A673 (cell line): ENCODE measurements around the gene GALNT9. TPM values are rescaled to one million over a fixed set of nuclear protein-coding genes. Genes with fewer than 3 reads are reported as not detected.

Source experiments
- BruUV-seq: library from RNA; stranded (reverse); fragments of 400-500 nt; replicated peaks from 2 replicates; lab custom pipeline; 2021; lab: Mats Ljungman, UMichigan
- CTCF ChIA-PET: fragments of 300-600 bp; sonication (Branson Sonifier 250); formaldehyde crosslinking; loops from one replicate; lab custom pipeline; 2022; ENCODE audit warnings: antibody characterized with exemption; lab: Charles Lee
- POLR2A ChIA-PET: fragments of 300-600 bp; sonication (Branson Sonifier 250); formaldehyde crosslinking; loops from one replicate; lab custom pipeline; 2022; ENCODE audit warnings: antibody characterized with exemption; ENCODE audit not compliant: low non-redundant PET; lab: Charles Lee
- DNase-seq: peaks from one replicate; pipeline ENCODE4 v3.0.0-alpha.2; 2015; ENCODE audit warnings: low spot score
- H3K27ac ChIP-seq: fragments of 200-600 bp; sonication (generic); 2 replicates; pipeline ENCODE4 v1.5.1; 2016; ENCODE audit warnings: mixed run types, low read depth, mild to moderate bottlenecking, mixed read lengths, antibody characterized with exemption, low read length; ENCODE audit not compliant: poor library complexity, severe bottlenecking
- H3K27me3 ChIP-seq: fragments of 200-600 bp; sonication (generic); replicated peaks from 2 replicates; pipeline ENCODE4 v1.6.1; 2017; ENCODE audit warnings: mixed run types, low read depth, mild to moderate bottlenecking, mixed read lengths, antibody characterized with exemption, low read length; ENCODE audit not compliant: insufficient read depth, poor library complexity
- H3K36me3 ChIP-seq: fragments of 200-600 bp; sonication (generic); 2 replicates; pipeline ENCODE4 v1.6.1; 2016; ENCODE audit warnings: mixed run types, mild to moderate bottlenecking, mixed read lengths, antibody characterized with exemption, low read length; ENCODE audit not compliant: insufficient read depth, poor library complexity, severe bottlenecking
- H3K4me1 ChIP-seq: fragments of 200-600 bp; sonication (generic); 2 replicates; pipeline ENCODE4 v1.6.1; 2017; ENCODE audit warnings: mixed run types, mild to moderate bottlenecking, mixed read lengths, antibody characterized with exemption, low read length; ENCODE audit not compliant: insufficient read depth, poor library complexity, severe bottlenecking
- H3K4me3 ChIP-seq: fragments of 200-600 bp; sonication (generic); 2 replicates; pipeline ENCODE4 v1.5.1; 2016; ENCODE audit warnings: low read depth, mixed run types, mild to moderate bottlenecking, mixed read lengths, low read length; ENCODE audit not compliant: poor library complexity, severe bottlenecking
- H3K9me3 ChIP-seq: fragments of 200-600 bp; sonication (generic); 2 replicates; pipeline ENCODE4 v1.6.1; 2016; ENCODE audit warnings: mixed run types, low read depth, mild to moderate bottlenecking, mixed read lengths, antibody characterized with exemption, low read length; ENCODE audit not compliant: poor library complexity, severe bottlenecking
- EZH2 ChIP-seq: fragments of 200-600 bp; sonication (generic); IDR thresholded peaks from 2 replicates; pipeline ENCODE4 v1.6.1; 2017; ENCODE audit warnings: borderline replicate concordance, low read depth, mild to moderate bottlenecking, mixed read lengths, antibody characterized with exemption, low read length; ENCODE audit not compliant: poor library complexity, severe bottlenecking
- intact Hi-C: fragments of 100-400 bp; cut with micrococcal nuclease; formaldehyde crosslinking; loops from one replicate; pipeline ENCODE4 v1.10.0; 2022; ENCODE audit not compliant: unreplicated experiment
- total RNA-seq: library from RNA; stranded (reverse); gene quantifications from 2 replicates; pipeline ENCODE4 v1.2.3, GENCODE V29; 2021
- TF ChIP-seq, protein P1 (sequence below): fragments of 300-800, 200-600 bp; sonication (generic); conservative IDR thresholded peaks from 2 replicates; pipeline ENCODE4 v1.5.1; 2017; ENCODE audit warnings: low read depth, mild to moderate bottlenecking, antibody characterized with exemption, low read length, moderate library complexity, mixed read lengths

GALNT9 gene
- total RNA-seq, 1 experiment from 2014 or later, result 7.4 TPM

DNA sequence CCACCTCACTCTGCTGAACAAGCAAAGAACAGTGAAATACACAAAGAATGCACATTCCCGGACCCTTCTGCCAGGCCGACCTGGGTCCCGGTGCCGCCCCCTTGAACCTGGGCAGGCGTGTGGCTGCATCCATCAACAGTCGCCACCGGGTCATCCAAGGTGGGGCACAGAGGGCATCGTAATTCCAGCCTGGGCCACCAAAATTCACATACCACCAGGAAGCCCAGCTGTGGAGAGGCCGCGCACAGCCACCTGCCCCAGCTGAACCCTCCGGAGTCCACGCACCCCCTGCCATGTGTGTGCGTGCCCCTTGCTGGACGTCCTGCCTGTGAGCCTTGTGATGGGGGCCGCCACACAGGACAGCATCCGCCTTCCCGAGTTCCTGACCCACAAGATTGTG is 99.5 kb downstream of the GALNT9 start:
- no peaks in the 10 kb centered on the region for H3K27me3 ChIP-seq
- H3K4me3 ChIP-seq, result no peak overlapping the region
- DNase-seq, result no peak
- no TSS peak for BruUV-seq
- H3K36me3 ChIP-seq, result no peaks in the 10 kb centered on the region
- no peak overlapping the region for H3K27ac ChIP-seq
- H3K9me3 ChIP-seq, result no peaks in the 10 kb centered on the region
- ChIA-PET POLR2A (no interaction called here), CTCF (no interaction called here)
- TF ChIP-seq EZH2, result no peak
- TF ChIP-seq, protein P1, sequence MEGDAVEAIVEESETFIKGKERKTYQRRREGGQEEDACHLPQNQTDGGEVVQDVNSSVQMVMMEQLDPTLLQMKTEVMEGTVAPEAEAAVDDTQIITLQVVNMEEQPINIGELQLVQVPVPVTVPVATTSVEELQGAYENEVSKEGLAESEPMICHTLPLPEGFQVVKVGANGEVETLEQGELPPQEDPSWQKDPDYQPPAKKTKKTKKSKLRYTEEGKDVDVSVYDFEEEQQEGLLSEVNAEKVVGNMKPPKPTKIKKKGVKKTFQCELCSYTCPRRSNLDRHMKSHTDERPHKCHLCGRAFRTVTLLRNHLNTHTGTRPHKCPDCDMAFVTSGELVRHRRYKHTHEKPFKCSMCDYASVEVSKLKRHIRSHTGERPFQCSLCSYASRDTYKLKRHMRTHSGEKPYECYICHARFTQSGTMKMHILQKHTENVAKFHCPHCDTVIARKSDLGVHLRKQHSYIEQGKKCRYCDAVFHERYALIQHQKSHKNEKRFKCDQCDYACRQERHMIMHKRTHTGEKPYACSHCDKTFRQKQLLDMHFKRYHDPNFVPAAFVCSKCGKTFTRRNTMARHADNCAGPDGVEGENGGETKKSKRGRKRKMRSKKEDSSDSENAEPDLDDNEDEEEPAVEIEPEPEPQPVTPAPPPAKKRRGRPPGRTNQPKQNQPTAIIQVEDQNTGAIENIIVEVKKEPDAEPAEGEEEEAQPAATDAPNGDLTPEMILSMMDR, result no peak
- H3K4me1 ChIP-seq, result peaks cover 12% of the 10 kb centered on the region
- intact Hi-C loops, result no loop called here

DNA sequence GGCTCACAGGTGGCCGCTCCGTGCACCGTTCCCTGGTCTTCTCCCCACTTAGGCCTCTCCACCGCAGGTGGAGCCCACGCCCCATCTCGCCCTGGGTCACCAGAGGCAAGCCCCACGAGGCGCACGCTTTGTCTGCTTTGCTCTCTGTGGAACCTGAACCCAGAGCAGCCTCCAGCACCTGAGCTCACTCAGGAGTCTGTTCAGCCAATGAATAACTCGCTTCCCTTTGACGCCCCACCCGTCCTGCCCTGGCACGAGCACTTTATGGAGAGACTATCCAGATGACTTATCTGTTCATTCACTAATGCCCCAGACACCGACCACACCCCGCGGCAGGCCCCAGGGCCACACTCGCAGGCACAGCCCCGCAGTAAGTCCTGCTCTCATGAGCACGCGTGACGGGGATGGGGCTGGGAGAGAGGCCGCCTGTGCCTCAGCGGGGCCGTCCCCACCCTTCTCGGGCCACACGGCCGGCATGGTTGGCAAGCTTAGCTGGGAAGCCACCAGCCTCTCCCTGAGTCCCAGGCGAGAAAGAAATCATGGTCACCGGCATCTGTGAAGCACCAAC is 100.1 kb downstream of the GALNT9 start:
- Histone ChIP-seq H3K27ac (no peak overlapping the region), H3K4me3 (no peak overlapping the region), H3K27me3 (no peaks in the 10 kb centered on the region), H3K4me1 (peaks cover 12% of the 10 kb centered on the region), H3K36me3 (no peaks in the 10 kb centered on the region), H3K9me3 (no peaks in the 10 kb centered on the region)
- TF ChIP-seq, protein P1, result no peak
- no peak for TF ChIP-seq EZH2
- BruUV-seq, result no TSS peak
- CTCF ChIA-PET, result no interaction called here
- POLR2A ChIA-PET, result no interaction called here
- intact Hi-C loops, result no loop called here
- no peak for DNase-seq

DNA sequence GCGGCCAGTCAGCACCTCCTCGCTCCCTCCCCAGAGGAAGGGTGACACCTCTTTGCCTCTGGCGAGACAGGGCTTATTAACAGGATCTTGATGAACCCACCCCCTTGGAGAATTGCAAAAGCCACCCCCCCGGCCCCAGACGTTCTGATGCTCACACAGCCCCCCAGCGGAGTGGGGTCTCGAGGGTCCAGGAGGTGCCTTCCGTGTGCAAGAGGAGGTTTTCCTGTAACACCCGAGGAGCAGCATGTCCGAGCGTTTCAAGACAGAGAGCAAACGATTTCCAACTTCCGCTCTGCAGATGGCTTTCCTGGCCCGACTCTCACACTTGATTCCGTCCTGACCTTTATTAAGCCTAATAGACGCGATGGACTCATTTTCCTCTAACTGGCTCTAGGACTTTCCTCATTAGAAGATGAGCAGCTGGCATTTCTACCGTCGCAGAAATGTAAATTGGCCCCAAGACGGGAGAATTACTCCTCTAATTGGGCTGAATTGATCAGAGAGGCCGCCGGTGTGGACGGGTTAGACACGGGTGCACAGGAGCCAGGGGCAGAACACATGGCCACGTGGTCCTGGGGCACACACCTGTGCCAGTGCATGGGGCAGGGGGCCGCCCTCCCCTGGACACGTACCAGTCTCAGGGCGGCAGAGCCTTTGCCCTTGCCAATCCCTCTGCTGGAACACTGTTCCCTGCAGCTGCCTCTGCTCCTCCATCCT is 100.8 kb downstream of the GALNT9 start:
- no peaks in the 10 kb centered on the region for H3K9me3 ChIP-seq
- intact Hi-C loops, result no loop called here
- H3K27me3 ChIP-seq, result no peaks in the 10 kb centered on the region
- DNase-seq, result no peak
- no peak overlapping the region for H3K27ac ChIP-seq
- ChIA-PET CTCF (no interaction called here), POLR2A (no interaction called here)
- H3K4me3 ChIP-seq, result no peak overlapping the region
- no TSS peak for BruUV-seq
- TF ChIP-seq, protein P1, result no peak
- TF ChIP-seq EZH2, result no peak
- no peaks in the 10 kb centered on the region for H3K36me3 ChIP-seq
- peaks cover 12% of the 10 kb centered on the region for H3K4me1 ChIP-seq
